H9 (cell line): ENCODE data around the gene B4GALNT4. TPM values are rescaled to one million over a fixed set of nuclear protein-coding genes. Genes with fewer than 3 reads are reported as not detected.
A peak's percentile ranks its signal among the peaks of the same experiment; 100 is the strongest.

ENCODE experiments used
- DNase-seq: peaks from one replicate; pipeline ENCODE4 v3.0.0-alpha.2; 2017
- H2AFZ ChIP-seq: one replicate; pipeline ENCODE4 v1.6.1; 2013; ENCODE audit warnings: mild to moderate bottlenecking, low read length, control low read depth, moderate library complexity
- H2AK5ac ChIP-seq: 2 replicates; pipeline ENCODE4 v1.6.1; 2013; ENCODE audit warnings: low read length, control low read depth, mixed read lengths; ENCODE audit not compliant: insufficient read length
- H2BK120ac ChIP-seq: one replicate; pipeline ENCODE4 v1.6.1; 2013; ENCODE audit warnings: low read depth, mild to moderate bottlenecking, low read length, control low read depth, inconsistent platforms; ENCODE audit not compliant: poor library complexity, severe bottlenecking
- H2BK12ac ChIP-seq: 2 replicates; pipeline ENCODE4 v1.6.1; 2013; ENCODE audit warnings: low read length, control low read depth, mixed read lengths, low read depth; ENCODE audit not compliant: insufficient read length
- H2BK15ac ChIP-seq: 2 replicates; pipeline ENCODE4 v1.6.1; 2013; ENCODE audit warnings: low read depth, low read length, control low read depth
- H2BK20ac ChIP-seq: one replicate; pipeline ENCODE4 v1.6.1; 2013; ENCODE audit warnings: low read depth, mild to moderate bottlenecking, low read length, control low read depth, inconsistent platforms; ENCODE audit not compliant: poor library complexity, severe bottlenecking
- H2BK5ac ChIP-seq: 2 replicates; pipeline ENCODE4 v1.6.1; 2013; ENCODE audit warnings: low read length, control low read depth, mixed read lengths; ENCODE audit not compliant: insufficient read length
- H3K14ac ChIP-seq: 2 replicates; pipeline ENCODE4 v1.6.1; 2013; ENCODE audit warnings: low read length, control low read depth; ENCODE audit not compliant: insufficient read depth
- H3K18ac ChIP-seq: 2 replicates; pipeline ENCODE4 v1.6.1; 2013; ENCODE audit warnings: low read depth, mild to moderate bottlenecking, mixed read lengths, low read length, control low read depth; ENCODE audit not compliant: insufficient read length
- H3K23ac ChIP-seq: 2 replicates; pipeline ENCODE4 v1.6.1; 2013; ENCODE audit warnings: low read length, control low read depth, mixed read lengths, low read depth; ENCODE audit not compliant: insufficient read length
- H3K23me2 ChIP-seq: 2 replicates; pipeline ENCODE4 v1.6.1; 2013; ENCODE audit warnings: low read depth, mild to moderate bottlenecking, mixed read lengths, low read length, control low read depth; ENCODE audit not compliant: insufficient read length, poor library complexity, severe bottlenecking
- H3K27ac ChIP-seq: 2 replicates; pipeline ENCODE4 v1.5.1; 2013; ENCODE audit warnings: low read length, control low read depth, mixed read lengths, low read depth; ENCODE audit not compliant: insufficient read length
- H3K27me3 ChIP-seq: 2 replicates; pipeline ENCODE4 v1.6.1; 2013; ENCODE audit warnings: low read length, control low read depth, inconsistent platforms; ENCODE audit not compliant: insufficient read depth
- H3K4ac ChIP-seq: 2 replicates; pipeline ENCODE4 v1.6.1; 2013; ENCODE audit warnings: low read depth, mild to moderate bottlenecking, control low read depth, inconsistent platforms, low read length, moderate library complexity
- H3K4me1 ChIP-seq: 2 replicates; pipeline ENCODE4 v1.6.1; 2013; ENCODE audit warnings: low read length, control low read depth, inconsistent platforms; ENCODE audit not compliant: insufficient read depth
- H3K4me2 ChIP-seq: 2 replicates; pipeline ENCODE4 v1.6.1; 2013; ENCODE audit warnings: low read length, control low read depth, mixed read lengths; ENCODE audit not compliant: insufficient read length, insufficient read depth
- H3K56ac ChIP-seq: 2 replicates; pipeline ENCODE4 v1.6.1; 2013; ENCODE audit warnings: low read depth, mild to moderate bottlenecking, mixed read lengths, low read length, control low read depth; ENCODE audit not compliant: insufficient read length
- H3K79me1 ChIP-seq: 2 replicates; pipeline ENCODE4 v1.6.1; 2013; ENCODE audit warnings: low read depth, mild to moderate bottlenecking, moderate library complexity, low read length, control low read depth, inconsistent platforms; ENCODE audit not compliant: insufficient read depth, poor library complexity, severe bottlenecking
- H3K79me2 ChIP-seq: 2 replicates; pipeline ENCODE4 v1.6.1; 2013; ENCODE audit warnings: low read length, control low read depth, inconsistent platforms; ENCODE audit not compliant: insufficient read depth
- H3K9ac ChIP-seq: 2 replicates; pipeline ENCODE4 v1.6.1; 2013; ENCODE audit warnings: low read length, control low read depth, mixed read lengths; ENCODE audit not compliant: insufficient read length; ENCODE audit errors: extremely low read depth
- H3K9me3 ChIP-seq: one replicate; pipeline ENCODE4 v1.6.1; 2013; ENCODE audit warnings: low read depth, low read length, inconsistent platforms; ENCODE audit not compliant: control insufficient read depth
- H3T11ph ChIP-seq: one replicate; pipeline ENCODE4 v1.6.1; 2013; ENCODE audit warnings: mild to moderate bottlenecking, low read length, control low read depth, inconsistent platforms
- H4K20me1 ChIP-seq: one replicate; pipeline ENCODE4 v1.6.1; 2013; ENCODE audit not compliant: control insufficient read depth, insufficient read length, insufficient read depth
- H4K5ac ChIP-seq: 2 replicates; pipeline ENCODE4 v1.6.1; 2013; ENCODE audit warnings: low read depth, mild to moderate bottlenecking, mixed read lengths, low read length, control low read depth; ENCODE audit not compliant: insufficient read length
- H4K8ac ChIP-seq: replicated peaks from 2 replicates; pipeline ENCODE4 v1.6.1; 2013; ENCODE audit warnings: low read length, control low read depth, mixed read lengths, low read depth; ENCODE audit not compliant: insufficient read length
- H4K91ac ChIP-seq: 2 replicates; pipeline ENCODE4 v1.6.1; 2013; ENCODE audit warnings: low read depth, mild to moderate bottlenecking, moderate library complexity, mixed read lengths, low read length, control low read depth; ENCODE audit not compliant: insufficient read length
- H3K27ac Mint-ChIP-seq, 3 experiments: 2 replicates in 2 of 3; 3 replicates in 1 of 3; pipeline ENCODE4 v1.8.0; 2020 to 2021; ENCODE audit warnings: mixed read lengths in 3 of 3, mild to moderate bottlenecking in 1 of 3, moderate library complexity in 1 of 3
- H3K27me3 Mint-ChIP-seq: 2 replicates; pipeline ENCODE4 v1.8.0; 2021; ENCODE audit warnings: low read depth, mild to moderate bottlenecking, moderate library complexity, mixed read lengths
- H3K36me3 Mint-ChIP-seq, 3 experiments: 2 replicates in 2 of 3; 3 replicates in 1 of 3; pipeline ENCODE4 v1.8.0; 2020 to 2021; ENCODE audit warnings: low read depth in 3 of 3, mixed read lengths in 3 of 3; ENCODE audit not compliant: insufficient read depth in 1 of 3
- H3K4me1 Mint-ChIP-seq, 2 experiments: 2 replicates each; pipeline ENCODE4 v1.8.0; 2020; ENCODE audit warnings: mixed read lengths in 2 of 2
- H3K4me3 Mint-ChIP-seq, 2 experiments: 2 replicates in 1 of 2; 3 replicates in 1 of 2; pipeline ENCODE4 v1.8.0; 2020 to 2021; ENCODE audit warnings: mild to moderate bottlenecking in 2 of 2, mixed read lengths in 2 of 2, moderate library complexity in 1 of 2
- H3K9me3 Mint-ChIP-seq, 2 experiments: 2 replicates in 1 of 2; 3 replicates in 1 of 2; pipeline ENCODE4 v1.8.0; 2020; ENCODE audit warnings: mild to moderate bottlenecking in 2 of 2, mixed read lengths in 2 of 2, moderate library complexity in 1 of 2
- WGBS: extraction: QIAGEN DNeasy Blood & Tissue Kit; methylation state at CpG from one replicate; pipeline ENCODE4 v1.1.7; 2013; ENCODE audit warnings: missing lambda C conversion rate, low lambda C conversion rate, mixed read lengths; ENCODE audit not compliant: insufficient read length; ENCODE audit errors: extremely low coverage; 5-methylcytosine and 5-hydroxymethylcytosine counted together
- total RNA-seq: library from RNA; stranded (reverse); gene quantifications from 2 replicates; pipeline ENCODE4 v1.2.1, GENCODE V29; 2021
- TF ChIP-seq, protein P1 (sequence below): fragments of 200-600 bp; sonication (generic); conservative IDR thresholded peaks from 3 replicates; pipeline ENCODE4 v1.8.0; 2021; ENCODE audit warnings: antibody characterized with exemption, mild to moderate bottlenecking

Gene B4GALNT4
- total RNA-seq, 1 experiment from 2014 or later = 105 TPM

DNA sequence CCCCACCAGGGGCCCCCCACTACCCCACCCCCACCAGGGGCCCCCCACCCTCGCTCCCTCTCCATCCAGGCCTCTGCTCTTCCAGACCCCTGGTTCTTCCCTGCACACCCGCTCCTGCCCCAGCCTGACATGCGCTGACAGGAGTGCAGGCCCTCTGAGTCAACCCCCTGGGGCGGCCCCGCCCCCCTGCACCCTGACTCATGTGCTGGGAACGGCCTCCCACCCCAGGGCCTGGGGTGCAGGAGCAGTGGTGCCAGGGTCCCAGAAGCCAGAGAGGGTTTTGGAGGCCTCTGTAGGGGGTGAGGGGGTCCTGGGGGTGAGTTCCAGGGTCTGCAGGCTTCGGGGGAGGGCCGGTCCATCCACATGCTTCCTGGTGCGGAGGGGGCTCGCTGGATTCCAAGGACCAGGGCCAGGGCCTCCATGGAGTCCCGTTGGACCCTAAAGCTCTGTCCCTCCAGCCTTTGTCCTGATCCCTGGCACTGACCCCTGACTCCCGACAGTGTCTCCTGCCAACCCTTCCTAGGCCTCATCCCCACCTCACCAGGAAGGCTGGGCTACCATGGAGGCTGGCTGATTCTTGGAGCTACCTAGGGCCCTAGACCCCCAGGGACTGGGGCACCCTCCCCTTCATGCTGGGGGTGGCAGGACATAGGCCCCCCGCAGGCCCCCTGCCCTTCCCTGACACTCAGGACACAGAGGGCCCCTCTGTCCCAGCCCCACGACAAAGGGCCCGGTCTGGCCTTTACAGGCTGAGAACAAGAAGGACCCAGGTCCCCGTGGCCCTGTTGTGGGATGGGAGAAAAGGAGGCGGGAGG, 24.1 kb downstream of the B4GALNT4 start:
- Histone ChIP-seq H3K4me2 (no peak overlapping the region), H2BK20ac (no peak overlapping the region), H2BK12ac (no peak overlapping the region), H3K56ac (no peak overlapping the region), H3K27me3 (no peaks in the 10 kb centered on the region), H3K4me1 (no peaks in the 10 kb centered on the region; the same call in 1 of the 2 replicates), H4K5ac (no peak overlapping the region), H3K14ac (peak overlapping the region; percentile 63; the same call in 1 of the 2 replicates), H2AFZ (no peak overlapping the region), H4K8ac (no peak overlapping the region), H3K18ac (no peak overlapping the region), H4K91ac (no peak overlapping the region), H3K23ac (no peak overlapping the region), H3K4ac (no peak overlapping the region), H3K79me1 (no peaks in the 10 kb centered on the region), H2BK15ac (no peak overlapping the region), H3K23me2 (no peaks in the 10 kb centered on the region), H2AK5ac (no peak overlapping the region), H2BK5ac (no peak overlapping the region), H3K9ac (no peak overlapping the region), H3K79me2 (no peaks in the 10 kb centered on the region), H3K27ac (no peak overlapping the region), H2BK120ac (no peak overlapping the region), H4K20me1 (peaks cover 2% of the 10 kb centered on the region), H3T11ph (no peak overlapping the region), H3K9me3 (no peaks in the 10 kb centered on the region)
- no peak for DNase-seq
- Mint-ChIP-seq H3K27ac (no peak overlapping the region), H3K9me3 (peaks cover 0 to 4% of the 10 kb centered on the region in 2 experiments; a peak in 1 of 5 replicates), H3K36me3 (peaks cover 2 to 8% (median 7%) of the 10 kb centered on the region in 3 experiments; a peak in 5 of 7 replicates), H3K4me3 (peak overlapping the region in 1 of 2 experiments; percentile 71; a peak in 2 of 5 replicates), H3K4me1 (peaks cover 4 to 13% of the 10 kb centered on the region in 2 experiments), H3K27me3 (no peaks in the 10 kb centered on the region; the same call in 1 of the 2 replicates)
- no CpG with 5 or more reads among the region's 17 CpGs for WGBS
- TF ChIP-seq, protein P1, sequence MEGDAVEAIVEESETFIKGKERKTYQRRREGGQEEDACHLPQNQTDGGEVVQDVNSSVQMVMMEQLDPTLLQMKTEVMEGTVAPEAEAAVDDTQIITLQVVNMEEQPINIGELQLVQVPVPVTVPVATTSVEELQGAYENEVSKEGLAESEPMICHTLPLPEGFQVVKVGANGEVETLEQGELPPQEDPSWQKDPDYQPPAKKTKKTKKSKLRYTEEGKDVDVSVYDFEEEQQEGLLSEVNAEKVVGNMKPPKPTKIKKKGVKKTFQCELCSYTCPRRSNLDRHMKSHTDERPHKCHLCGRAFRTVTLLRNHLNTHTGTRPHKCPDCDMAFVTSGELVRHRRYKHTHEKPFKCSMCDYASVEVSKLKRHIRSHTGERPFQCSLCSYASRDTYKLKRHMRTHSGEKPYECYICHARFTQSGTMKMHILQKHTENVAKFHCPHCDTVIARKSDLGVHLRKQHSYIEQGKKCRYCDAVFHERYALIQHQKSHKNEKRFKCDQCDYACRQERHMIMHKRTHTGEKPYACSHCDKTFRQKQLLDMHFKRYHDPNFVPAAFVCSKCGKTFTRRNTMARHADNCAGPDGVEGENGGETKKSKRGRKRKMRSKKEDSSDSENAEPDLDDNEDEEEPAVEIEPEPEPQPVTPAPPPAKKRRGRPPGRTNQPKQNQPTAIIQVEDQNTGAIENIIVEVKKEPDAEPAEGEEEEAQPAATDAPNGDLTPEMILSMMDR = no peak
